Psoas muscle (tissue), 8 donors: ENCODE data around the gene ZNF491. TPM values are rescaled to one million over a fixed set of nuclear protein-coding genes. Genes with fewer than 3 reads are reported as not detected.
A peak's percentile ranks its signal among the peaks of the same experiment; 100 is the strongest.
"Not testable (repeated sequence)": the region's sequence is repeated elsewhere in the genome, so short reads cannot be mapped to it uniquely, and the experiment has no call there.

Source experiments
- ATAC-seq, 4 donors: fragments of 200-7000 bp; cut with Tn5 transposase; one replicate each; pipeline ENCODE4 v1.9.1; 2020; ENCODE audit warnings: moderate library complexity in 3 of 4, mild to moderate bottlenecking in 2 of 4
- DNase-seq, 2 donors: peaks; one replicate each; pipeline ENCODE4 v3.0.0-alpha.2; 2020
- H3K27ac ChIP-seq: fragments of 200-600 bp; one replicate; pipeline ENCODE4 v1.8.0; 2022
- H3K27me3 ChIP-seq, 3 donors: fragments of 200-600 bp in 1 of 3; one replicate each; pipeline versions ENCODE4 v1.6.1 to v1.8.0; 2013 to 2022; ENCODE audit warnings: low read length in 2 of 3, mild to moderate bottlenecking in 2 of 3, moderate library complexity in 1 of 3; ENCODE audit not compliant: insufficient read depth in 3 of 3
- H3K36me3 ChIP-seq, 2 donors: fragments of 200-600 bp in 1 of 2; one replicate each; pipeline versions ENCODE4 v1.6.1 to v1.8.0; 2013 to 2022; ENCODE audit warnings: low read depth in 1 of 2, mild to moderate bottlenecking in 1 of 2, moderate library complexity in 1 of 2; ENCODE audit not compliant: insufficient read depth in 1 of 2
- H3K4me1 ChIP-seq: fragments of 200-600 bp; one replicate; pipeline ENCODE4 v1.8.0; 2022
- H3K4me3 ChIP-seq: fragments of 200-600 bp; one replicate; pipeline ENCODE4 v1.8.0; 2022; ENCODE audit warnings: mild to moderate bottlenecking
- H3K9me3 ChIP-seq: fragments of 200-600 bp; one replicate; pipeline ENCODE4 v1.8.0; 2022
- CTCF ChIP-seq: fragments of 200-600 bp; IDR thresholded peaks from one replicate; pipeline ENCODE4 v1.8.0; 2022; ENCODE audit warnings: antibody characterized with exemption
- WGBS, 3 donors: extraction: QIAGEN DNeasy Blood & Tissue Kit; methylation state at CpG; one replicate each; pipeline versions ENCODE4 v1.1.6 to v1.1.7; 2013; 5-methylcytosine and 5-hydroxymethylcytosine counted together
- intact Hi-C, 2 donors: fragments of 100-400 bp; cut with DNase I; formaldehyde crosslinking; loops; one replicate each; pipeline versions ENCODE4 v1.11.0 to v1.14.2; 2022
- polyA plus RNA-seq, 3 donors: library from polyadenylated mRNA; stranded (reverse); fragments of 200-250 nt; gene quantifications; one replicate each; pipeline ENCODE4 v1.2.3, GENCODE V29; 2013
- total RNA-seq, 4 donors: library from RNA; stranded (reverse); fragmentation: NEBNext Ultra II Directional in 2 of 4; extraction: Animal tissue kit (Norgen Biotek cat#: 25700) in 2 of 4; gene quantifications; one replicate each; pipeline versions ENCODE4 v1.2.1 to v1.2.4, GENCODE V29; 2021 to 2023
- donor health status: healthy with polysubstance abuse.
- donor health status: DM: no; HTN: no; CAD: no; lungs with moderate emphysema.
- donor health status: Bipolar disorder and iron deficiency.
- donor health status: healthy.
- donor health status: DM: yes; HTN: yes; CAD: no.
- donor health status: DM: no; HTN: no; CAD: no.
- donor health status: DM: no; HTN: no; CAD: no.
- donor health status: DM: yes; HTN: yes; CAD: no.

ZNF491 gene
- total and polyA plus RNA-seq, 7 donors, result 0.44 to 1.9 (median 0.93) TPM

DNA sequence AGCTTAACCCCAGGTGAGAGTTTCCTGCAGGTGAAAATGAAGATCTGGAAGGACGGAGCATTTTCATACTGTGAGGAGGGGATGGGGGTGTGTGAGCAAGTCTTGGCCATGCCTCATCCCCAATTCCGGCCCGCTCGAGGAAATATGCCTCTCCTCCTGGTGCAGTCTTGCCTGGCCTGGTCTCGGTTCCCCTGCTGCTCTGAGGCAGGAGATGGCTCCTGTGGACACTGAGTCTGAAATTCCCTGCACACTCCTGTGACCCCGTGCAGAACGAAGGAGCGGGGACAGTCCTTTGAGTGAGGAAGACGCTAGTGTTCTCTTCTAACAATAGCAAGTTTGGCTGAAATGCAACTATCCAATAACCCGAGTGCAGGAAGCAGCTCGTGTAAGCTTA, 49.9 kb downstream of the ZNF491 start:
- Histone ChIP-seq H3K27ac (no peak overlapping the region), H3K4me3 (peak overlapping the region; percentile 66), H3K9me3 (no peaks in the 10 kb centered on the region), H3K27me3 (peaks cover 0 to 30% (median 0%) of the 10 kb centered on the region in 3 donors), H3K36me3 (no peaks in the 10 kb centered on the region), H3K4me1 (no peaks in the 10 kb centered on the region)
- no peak for TF ChIP-seq CTCF
- DNase-seq (no peak), ATAC-seq (peak in 2 of 4 donors; percentile 16 to 17)
- intact Hi-C loops, result no loop called here
- WGBS, 3 donors, result 20 to 33% (median 22%) methylated on average over 11 of the region's 11 CpGs

GRCh38 chr19:11848594-11849469, 50.5 kb downstream of the ZNF491 start, which contains the start of gene ZNF439:
ZNF439 (plus strand) TSS chr19:11848726; CDS start chr19:11848868, 142 bp downstream.
- Histone ChIP-seq H3K36me3 (peaks cover 0 to 1% of the 10 kb centered on the region in 2 donors), H3K27ac (no peak within 1 kb of the TSS), H3K4me1 (no peaks in the 10 kb centered on the region), H3K4me3 (peak within 1 kb of the TSS; percentile 66), H3K9me3 (no peaks in the 10 kb centered on the region), H3K27me3 (peaks cover 0 to 30% (median 0%) of the 10 kb centered on the region in 3 donors)
- 1 to 2% (median 2%) methylated on average over 57 to 59 of the region's 59 CpGs for WGBS, 3 donors
- no peak for TF ChIP-seq CTCF
- peak; percentile 89 for DNase-seq
- intact Hi-C loops, result no loop called here
- peak; percentile 80 to 92 (median 85) for ATAC-seq

DNA sequence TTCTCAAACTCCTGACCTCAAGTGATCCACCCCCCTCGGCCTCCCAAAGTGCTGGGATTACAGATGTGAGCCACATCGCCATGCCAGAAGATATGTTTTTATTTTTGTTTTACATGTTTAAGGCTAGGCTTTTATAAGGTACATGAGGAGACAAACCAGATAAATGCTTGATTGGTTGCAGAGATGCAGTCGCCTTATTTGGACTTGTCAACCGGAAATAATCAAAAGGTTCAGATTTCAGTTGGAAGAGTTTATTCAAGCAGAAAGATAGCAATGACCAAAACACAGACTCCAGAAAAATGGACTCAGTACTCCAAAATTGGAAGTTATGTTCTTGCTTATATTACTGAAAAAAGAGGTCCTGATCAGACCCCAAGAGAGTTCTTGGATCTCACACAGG, 52.0 kb downstream of the ZNF491 start:
- H3K27ac ChIP-seq, H3K36me3 ChIP-seq, H3K4me1 ChIP-seq, H3K4me3 ChIP-seq, H3K9me3 ChIP-seq, ATAC-seq, intact Hi-C loops, DNase-seq: not testable (repeated sequence)
- 75 to 94% (median 78%) methylated on average over 4 of the region's 4 CpGs for WGBS, 3 donors
- peaks cover 0 to 30% (median 0%) of the 10 kb centered on the region in 3 donors for H3K27me3 ChIP-seq

DNA sequence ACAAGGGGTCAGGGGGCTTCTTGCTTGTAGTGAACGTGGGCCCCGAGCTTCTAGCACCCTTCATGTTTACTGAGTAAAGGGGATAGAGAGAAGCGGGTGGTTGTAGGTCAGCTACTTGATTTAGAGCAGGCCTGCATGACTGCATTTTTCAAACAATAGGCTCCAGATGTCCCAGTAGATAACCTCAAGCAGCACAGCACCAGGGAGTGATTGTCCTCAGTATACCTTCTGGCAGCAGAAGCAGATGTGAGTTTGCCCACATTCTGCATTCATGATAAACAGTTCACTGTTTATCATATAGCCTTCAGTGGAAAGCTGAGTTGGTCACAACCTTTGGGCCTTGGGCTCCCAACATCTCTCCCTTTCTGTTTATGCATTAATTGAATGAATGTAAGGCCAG, 55.0 kb downstream of the ZNF491 start:
- intact Hi-C loops, result no loop called here
- no peak overlapping the region for H3K27ac ChIP-seq
- TF ChIP-seq CTCF, result no peak

GRCh38 chr19:11856596-11857250, 58.4 kb downstream of the ZNF491 start:
- H3K27me3 ChIP-seq, result peaks cover 0 to 2% (median 0%) of the 10 kb centered on the region in 3 donors
- peaks cover 0 to 2% of the 10 kb centered on the region in 2 donors for H3K36me3 ChIP-seq
- intact Hi-C loops, result no loop called here
- no peak overlapping the region for H3K4me3 ChIP-seq
- H3K4me1 ChIP-seq, result no peaks in the 10 kb centered on the region
- ATAC-seq (no peak), DNase-seq (no peak)
- H3K9me3 ChIP-seq, result no peaks in the 10 kb centered on the region
- WGBS, 3 donors, result 91 to 94% (median 92%) methylated on average over 12 of the region's 12 CpGs
- H3K27ac ChIP-seq, result no peak overlapping the region
- TF ChIP-seq CTCF, result no peak

More for the DNA sequence above, 55.0 kb downstream of the ZNF491 start:
- DNase-seq (no peak), ATAC-seq (no peak)
- H3K9me3 ChIP-seq, result no peaks in the 10 kb centered on the region
- peaks cover 0 to 2% of the 10 kb centered on the region in 2 donors for H3K36me3 ChIP-seq
- no peak overlapping the region for H3K4me3 ChIP-seq
- no peaks in the 10 kb centered on the region for H3K4me1 ChIP-seq
- H3K27me3 ChIP-seq, result peaks cover 0 to 16% (median 0%) of the 10 kb centered on the region in 3 donors
- WGBS, 3 donors, result 74 to 94% (median 83%) methylated on average over 3 of the region's 3 CpGs
